ENCODE data around the gene GPS1. TPM values are rescaled to one million over a fixed set of nuclear protein-coding genes. Genes with fewer than 3 reads are reported as not detected.

Gene GPS1
- total and polyA plus RNA-seq, 9 of the 15 experiments (the other 6 are each of a cell fraction or from before 2014, with no cell fraction given), result 3.1 to 167 (median 69.9) TPM

DNA sequence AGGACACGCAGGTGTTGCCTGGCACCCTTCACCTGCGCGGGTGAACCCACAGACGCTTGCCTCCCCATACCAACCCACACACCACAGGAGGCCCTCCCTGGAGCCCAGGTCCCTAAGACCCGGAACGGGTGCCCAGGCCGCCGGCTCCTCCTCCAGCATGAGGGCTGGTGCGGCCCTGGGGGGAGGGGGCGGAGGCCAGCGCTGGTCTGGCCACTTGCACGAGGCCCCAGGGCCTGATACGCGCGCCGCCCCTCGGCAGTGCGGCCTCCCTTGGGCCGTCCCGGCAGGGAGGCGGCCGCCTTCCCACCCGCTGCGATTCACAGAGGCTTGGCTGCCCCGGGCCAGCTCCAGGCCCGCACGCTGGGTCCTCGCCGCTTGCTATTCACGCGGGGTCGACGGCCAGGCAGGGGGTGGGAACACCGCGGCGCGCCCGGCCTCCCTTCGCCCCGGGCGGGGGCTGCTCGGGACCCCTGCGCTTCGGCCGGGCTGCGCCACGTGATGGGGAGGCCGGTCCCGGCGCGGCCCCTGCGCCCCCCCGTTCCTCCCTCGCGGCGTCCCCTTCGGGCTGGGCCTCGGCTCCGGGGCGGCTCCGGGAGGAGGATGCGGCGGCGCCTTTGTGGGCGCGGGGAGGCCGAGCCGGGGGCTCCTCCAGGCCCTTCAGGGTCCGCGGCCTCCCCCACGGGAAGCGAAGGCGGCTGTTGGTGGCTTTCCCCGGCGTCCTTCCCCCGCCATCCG, 45.7 kb downstream of the GPS1 start (continued):
- TF ChIP-seq FOXJ3 (CRISPR knock-in tag; IDR thresholded peaks at IDR 0.05), result no peak
- TF ChIP-seq PYGO2 (tag; IDR thresholded peaks at IDR 0.05), result no peak
- TF ChIP-seq KLF13 (tag; IDR thresholded peaks at IDR 0.05; ENCODE audit: borderline replicate concordance, low read depth), result peak; percentile 35; the same call in 1 of the 2 replicates
- TF ChIP-seq, protein P1, sequence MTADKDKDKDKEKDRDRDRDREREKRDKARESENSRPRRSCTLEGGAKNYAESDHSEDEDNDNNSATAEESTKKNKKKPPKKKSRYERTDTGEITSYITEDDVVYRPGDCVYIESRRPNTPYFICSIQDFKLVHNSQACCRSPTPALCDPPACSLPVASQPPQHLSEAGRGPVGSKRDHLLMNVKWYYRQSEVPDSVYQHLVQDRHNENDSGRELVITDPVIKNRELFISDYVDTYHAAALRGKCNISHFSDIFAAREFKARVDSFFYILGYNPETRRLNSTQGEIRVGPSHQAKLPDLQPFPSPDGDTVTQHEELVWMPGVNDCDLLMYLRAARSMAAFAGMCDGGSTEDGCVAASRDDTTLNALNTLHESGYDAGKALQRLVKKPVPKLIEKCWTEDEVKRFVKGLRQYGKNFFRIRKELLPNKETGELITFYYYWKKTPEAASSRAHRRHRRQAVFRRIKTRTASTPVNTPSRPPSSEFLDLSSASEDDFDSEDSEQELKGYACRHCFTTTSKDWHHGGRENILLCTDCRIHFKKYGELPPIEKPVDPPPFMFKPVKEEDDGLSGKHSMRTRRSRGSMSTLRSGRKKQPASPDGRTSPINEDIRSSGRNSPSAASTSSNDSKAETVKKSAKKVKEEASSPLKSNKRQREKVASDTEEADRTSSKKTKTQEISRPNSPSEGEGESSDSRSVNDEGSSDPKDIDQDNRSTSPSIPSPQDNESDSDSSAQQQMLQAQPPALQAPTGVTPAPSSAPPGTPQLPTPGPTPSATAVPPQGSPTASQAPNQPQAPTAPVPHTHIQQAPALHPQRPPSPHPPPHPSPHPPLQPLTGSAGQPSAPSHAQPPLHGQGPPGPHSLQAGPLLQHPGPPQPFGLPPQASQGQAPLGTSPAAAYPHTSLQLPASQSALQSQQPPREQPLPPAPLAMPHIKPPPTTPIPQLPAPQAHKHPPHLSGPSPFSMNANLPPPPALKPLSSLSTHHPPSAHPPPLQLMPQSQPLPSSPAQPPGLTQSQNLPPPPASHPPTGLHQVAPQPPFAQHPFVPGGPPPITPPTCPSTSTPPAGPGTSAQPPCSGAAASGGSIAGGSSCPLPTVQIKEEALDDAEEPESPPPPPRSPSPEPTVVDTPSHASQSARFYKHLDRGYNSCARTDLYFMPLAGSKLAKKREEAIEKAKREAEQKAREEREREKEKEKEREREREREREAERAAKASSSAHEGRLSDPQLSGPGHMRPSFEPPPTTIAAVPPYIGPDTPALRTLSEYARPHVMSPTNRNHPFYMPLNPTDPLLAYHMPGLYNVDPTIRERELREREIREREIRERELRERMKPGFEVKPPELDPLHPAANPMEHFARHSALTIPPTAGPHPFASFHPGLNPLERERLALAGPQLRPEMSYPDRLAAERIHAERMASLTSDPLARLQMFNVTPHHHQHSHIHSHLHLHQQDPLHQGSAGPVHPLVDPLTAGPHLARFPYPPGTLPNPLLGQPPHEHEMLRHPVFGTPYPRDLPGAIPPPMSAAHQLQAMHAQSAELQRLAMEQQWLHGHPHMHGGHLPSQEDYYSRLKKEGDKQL (CRISPR knock-in tag; IDR thresholded peaks at IDR 0.05; ENCODE audit: borderline replicate concordance), result peak; percentile 50
- peak; percentile 67 for TF ChIP-seq PCBP1 (IDR thresholded peaks at IDR 0.05; ENCODE audit: low read depth, low read length, poor library complexity, severe bottlenecking)
- no peak for TF ChIP-seq MCM2 (IDR thresholded peaks at IDR 0.05; ENCODE audit: low read depth)
- no peak for TF ChIP-seq CCNT2 (IDR thresholded peaks at IDR 0.05; ENCODE audit: borderline replicate concordance, extremely low read depth, insufficient read length, low read depth, low read length)
- TF ChIP-seq, protein P2, sequence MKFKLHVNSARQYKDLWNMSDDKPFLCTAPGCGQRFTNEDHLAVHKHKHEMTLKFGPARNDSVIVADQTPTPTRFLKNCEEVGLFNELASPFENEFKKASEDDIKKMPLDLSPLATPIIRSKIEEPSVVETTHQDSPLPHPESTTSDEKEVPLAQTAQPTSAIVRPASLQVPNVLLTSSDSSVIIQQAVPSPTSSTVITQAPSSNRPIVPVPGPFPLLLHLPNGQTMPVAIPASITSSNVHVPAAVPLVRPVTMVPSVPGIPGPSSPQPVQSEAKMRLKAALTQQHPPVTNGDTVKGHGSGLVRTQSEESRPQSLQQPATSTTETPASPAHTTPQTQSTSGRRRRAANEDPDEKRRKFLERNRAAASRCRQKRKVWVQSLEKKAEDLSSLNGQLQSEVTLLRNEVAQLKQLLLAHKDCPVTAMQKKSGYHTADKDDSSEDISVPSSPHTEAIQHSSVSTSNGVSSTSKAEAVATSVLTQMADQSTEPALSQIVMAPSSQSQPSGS (CRISPR knock-in tag; IDR thresholded peaks at IDR 0.05), result peak; percentile 45; the same call in 1 of the 2 replicates
- TF ChIP-seq ZNF184 (CRISPR knock-in tag; IDR thresholded peaks at IDR 0.05), result no peak
- 0 out of 4 replicates have a peak, but pooled peaks of 1 of the 2 experiments have one; percentile 4 for TF ChIP-seq RAD21 (CRISPR knock-in tag; conservative IDR thresholded peaks at IDR 0.05 in 1 of 2, IDR thresholded peaks at IDR 0.05 in 1 of 2)
- TF ChIP-seq FOXA3 (CRISPR knock-in tag; conservative IDR thresholded peaks at IDR 0.05 in 1 of 2, IDR thresholded peaks at IDR 0.05 in 1 of 2), result no peak
- no peak for TF ChIP-seq ARID2 (IDR thresholded peaks at IDR 0.05)
- TF ChIP-seq, protein P3, sequence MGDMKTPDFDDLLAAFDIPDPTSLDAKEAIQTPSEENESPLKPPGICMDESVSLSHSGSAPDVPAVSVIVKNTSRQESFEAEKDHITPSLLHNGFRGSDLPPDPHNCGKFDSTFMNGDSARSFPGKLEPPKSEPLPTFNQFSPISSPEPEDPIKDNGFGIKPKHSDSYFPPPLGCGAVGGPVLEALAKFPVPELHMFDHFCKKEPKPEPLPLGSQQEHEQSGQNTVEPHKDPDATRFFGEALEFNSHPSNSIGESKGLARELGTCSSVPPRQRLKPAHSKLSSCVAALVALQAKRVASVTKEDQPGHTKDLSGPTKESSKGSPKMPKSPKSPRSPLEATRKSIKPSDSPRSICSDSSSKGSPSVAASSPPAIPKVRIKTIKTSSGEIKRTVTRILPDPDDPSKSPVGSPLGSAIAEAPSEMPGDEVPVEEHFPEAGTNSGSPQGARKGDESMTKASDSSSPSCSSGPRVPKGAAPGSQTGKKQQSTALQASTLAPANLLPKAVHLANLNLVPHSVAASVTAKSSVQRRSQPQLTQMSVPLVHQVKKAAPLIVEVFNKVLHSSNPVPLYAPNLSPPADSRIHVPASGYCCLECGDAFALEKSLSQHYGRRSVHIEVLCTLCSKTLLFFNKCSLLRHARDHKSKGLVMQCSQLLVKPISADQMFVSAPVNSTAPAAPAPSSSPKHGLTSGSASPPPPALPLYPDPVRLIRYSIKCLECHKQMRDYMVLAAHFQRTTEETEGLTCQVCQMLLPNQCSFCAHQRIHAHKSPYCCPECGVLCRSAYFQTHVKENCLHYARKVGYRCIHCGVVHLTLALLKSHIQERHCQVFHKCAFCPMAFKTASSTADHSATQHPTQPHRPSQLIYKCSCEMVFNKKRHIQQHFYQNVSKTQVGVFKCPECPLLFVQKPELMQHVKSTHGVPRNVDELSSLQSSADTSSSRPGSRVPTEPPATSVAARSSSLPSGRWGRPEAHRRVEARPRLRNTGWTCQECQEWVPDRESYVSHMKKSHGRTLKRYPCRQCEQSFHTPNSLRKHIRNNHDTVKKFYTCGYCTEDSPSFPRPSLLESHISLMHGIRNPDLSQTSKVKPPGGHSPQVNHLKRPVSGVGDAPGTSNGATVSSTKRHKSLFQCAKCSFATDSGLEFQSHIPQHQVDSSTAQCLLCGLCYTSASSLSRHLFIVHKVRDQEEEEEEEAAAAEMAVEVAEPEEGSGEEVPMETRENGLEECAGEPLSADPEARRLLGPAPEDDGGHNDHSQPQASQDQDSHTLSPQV (IDR thresholded peaks at IDR 0.05), result peak; percentile 42
- peak; percentile 80 for TF ChIP-seq PRPF4 (IDR thresholded peaks at IDR 0.05; ENCODE audit: insufficient read depth, low read depth, low read length, poor library complexity, severe bottlenecking)
- TF ChIP-seq ZNF551 (CRISPR knock-in tag; IDR thresholded peaks at IDR 0.05), result no peak

Measured in K562 (cell line).